T-cell (primary cell): Measurements from ENCODE around the gene MLLT6. TPM values are rescaled to one million over a fixed set of nuclear protein-coding genes. Genes with fewer than 3 reads are reported as not detected.

Source experiments
- ATAC-seq, 4 experiments: fragments of 200-7000 bp in 3 of 4; fragments of 150-1000 bp in 1 of 4; cut with Tn5 transposase; replicated peaks in 1 of 4; 1 replicate in 3 of 4; 2 replicates in 1 of 4; pipeline ENCODE4 v1.10.0; 2021; ENCODE audit warnings: moderate library complexity in 3 of 4, mild to moderate bottlenecking in 2 of 4, moderate number of reproducible peaks in 1 of 4
- CTCF ChIA-PET, 2 donors: fragments of 300-600 bp; sonication (Branson Sonifier 250); formaldehyde crosslinking; loops; one replicate each; lab custom pipeline; 2022; ENCODE audit warnings: antibody characterized with exemption in 2 of 2; lab: Charles Lee
- POLR2A ChIA-PET, 2 donors: fragments of 300-600 bp; sonication (Branson Sonifier 250); formaldehyde crosslinking; loops; one replicate each; lab custom pipeline; 2022; ENCODE audit warnings: antibody characterized with exemption in 2 of 2; lab: Charles Lee
- DNase-seq, 35 experiments: peaks; one replicate each; pipeline versions ENCODE4 v3.0.0 to v3.0.0-alpha.2; 2013 to 2023
- H3K27ac ChIP-seq: one replicate; pipeline ENCODE4 v1.5.1; 2013; ENCODE audit warnings: low read length
- H3K27me3 ChIP-seq, 2 experiments: replicated peaks in 1 of 2; 1 replicate in 1 of 2; 2 replicates in 1 of 2; pipeline versions ENCODE4 v1.6.1 to v1.7.0; 2013; ENCODE audit warnings: low read length in 1 of 2, mixed read lengths in 1 of 2; ENCODE audit not compliant: control insufficient read depth in 2 of 2, insufficient read depth in 2 of 2; ENCODE audit errors: extremely low read depth in 1 of 2
- H3K36me3 ChIP-seq, 2 donors: 1 replicate in 1 of 2; 2 replicates in 1 of 2; pipeline versions ENCODE4 v1.6.1 to v1.7.0; 2013; ENCODE audit warnings: low read length in 1 of 2; ENCODE audit not compliant: control insufficient read depth in 2 of 2, insufficient read depth in 1 of 2; ENCODE audit errors: extremely low read depth in 1 of 2
- H3K4me1 ChIP-seq, 2 experiments: 1 replicate in 1 of 2; 2 replicates in 1 of 2; pipeline versions ENCODE4 v1.6.1 to v1.7.0; 2013; ENCODE audit warnings: low read length in 2 of 2, mixed read lengths in 1 of 2; ENCODE audit not compliant: insufficient read depth in 2 of 2, control insufficient read depth in 1 of 2; ENCODE audit errors: extremely low read depth in 1 of 2
- H3K4me3 ChIP-seq, 2 donors: 1 replicate in 1 of 2; 2 replicates in 1 of 2; pipeline versions ENCODE4 v1.5.1 to v1.7.0; 2013; ENCODE audit warnings: mild to moderate bottlenecking in 2 of 2, low read length in 1 of 2, moderate library complexity in 1 of 2; ENCODE audit not compliant: control insufficient read depth in 1 of 2; ENCODE audit errors: extremely low read depth in 1 of 2
- H3K9me3 ChIP-seq: 2 replicates; pipeline ENCODE4 v1.7.0; 2013
- H3K27ac Mint-ChIP-seq, 2 donors: one replicate each; pipeline ENCODE4 v1.8.0; 2020 to 2021; ENCODE audit warnings: mild to moderate bottlenecking in 2 of 2, mixed read lengths in 2 of 2
- H3K27me3 Mint-ChIP-seq, 2 donors: one replicate each; pipeline ENCODE4 v1.8.0; 2021 to 2022; ENCODE audit warnings: mixed read lengths in 2 of 2
- H3K36me3 Mint-ChIP-seq: one replicate; pipeline ENCODE4 v1.8.0; 2021; ENCODE audit warnings: mixed read lengths
- H3K4me1 Mint-ChIP-seq, 3 donors: one replicate each; pipeline ENCODE4 v1.8.0; 2020 to 2022; ENCODE audit warnings: mixed read lengths in 3 of 3, mild to moderate bottlenecking in 1 of 3
- H3K4me3 Mint-ChIP-seq, 3 donors: one replicate each; pipeline ENCODE4 v1.8.0; 2020 to 2022; ENCODE audit warnings: mild to moderate bottlenecking in 3 of 3, mixed read lengths in 3 of 3, moderate library complexity in 3 of 3
- H3K9me3 Mint-ChIP-seq, 3 donors: one replicate each; pipeline ENCODE4 v1.8.0; 2020 to 2022; ENCODE audit warnings: mixed read lengths in 3 of 3
- WGBS: methylation state at CpG from one replicate; pipeline ENCODE4 v1.1.5; 2013; ENCODE audit warnings: missing lambda C conversion rate; ENCODE audit not compliant: insufficient coverage; 5-methylcytosine and 5-hydroxymethylcytosine counted together
- total RNA-seq, 35 experiments: library from RNA in 6 of 35; stranded (reverse) in 6 of 35; fragments of 120-200 nt in 1 of 35; gene quantifications; one replicate each; pipeline versions ENCODE4 v1.2.1 to v1.2.4 and lab custom pipeline; 2013 to 2026

MLLT6 gene
- total RNA-seq, 5 donors from 2014 or later (not counting 1 experiment from before 2014, with no cell fraction given) = 412 to 506 (median 480) TPM

DNA sequence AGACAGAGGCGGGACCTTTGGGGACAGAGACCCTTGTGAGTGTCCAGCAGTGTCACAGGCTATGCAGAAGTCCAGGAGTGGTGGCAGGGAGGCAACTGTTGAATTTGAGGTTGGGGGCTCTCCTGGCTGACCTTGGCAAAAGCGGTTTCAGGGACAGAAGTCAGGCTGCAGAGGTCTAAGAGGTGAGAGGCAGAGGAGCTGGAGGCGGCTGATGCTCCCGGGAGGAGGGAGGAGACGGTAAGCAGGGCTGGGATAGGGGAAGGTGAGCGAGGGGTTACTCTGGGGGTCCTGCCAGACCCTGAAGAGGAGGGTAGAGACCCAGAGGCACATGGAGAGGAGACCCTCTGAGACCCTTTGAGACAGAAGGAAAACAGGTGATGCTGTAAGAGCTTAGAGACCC lies 35.6 kb upstream of the MLLT6 start:
- ATAC-seq (no peak), DNase-seq (no peak)
- Mint-ChIP-seq H3K27ac (peak overlapping the region in 1 of 2 donors; percentile 17), H3K27me3 (peaks cover 40 to 67% of the 10 kb centered on the region in 2 donors), H3K9me3 (no peaks in the 10 kb centered on the region), H3K4me3 (no peak overlapping the region), H3K36me3 (no peaks in the 10 kb centered on the region), H3K4me1 (peaks cover 0 to 12% (median 4%) of the 10 kb centered on the region in 3 donors)
- CTCF ChIA-PET = interaction anchor here in 1 of 2 donors (1.4 kb wide), 1 partner anchor 111 kb away, joined by 3 read pairs; no protein-coding TSS in a partner anchor
- Histone ChIP-seq H3K27ac (no peak overlapping the region), H3K9me3 (no peaks in the 10 kb centered on the region), H3K27me3 (peaks cover 7 to 72% of the 10 kb centered on the region in 2 experiments), H3K4me3 (no peak overlapping the region), H3K4me1 (peaks cover 0 to 18% of the 10 kb centered on the region in 2 experiments), H3K36me3 (no peaks in the 10 kb centered on the region)
- 17% methylated on average over 5 of the region's 6 CpGs for WGBS
- POLR2A ChIA-PET = no interaction called here

GRCh38 chr17:38671939-38672720 lies 32.9 kb upstream of the MLLT6 start:
- Mint-ChIP-seq H3K27me3 (peaks cover 40 to 54% of the 10 kb centered on the region in 2 donors), H3K4me3 (peak overlapping the region; percentile 13 to 56 (median 37)), H3K9me3 (no peaks in the 10 kb centered on the region), H3K36me3 (no peaks in the 10 kb centered on the region), H3K4me1 (peaks cover 10 to 28% (median 18%) of the 10 kb centered on the region in 3 donors), H3K27ac (peak overlapping the region in 1 of 2 donors; percentile 52)
- no peaks in the 10 kb centered on the region for H3K36me3 ChIP-seq
- ChIA-PET CTCF (no interaction called here), POLR2A (no interaction called here)
- ATAC-seq (no peak), DNase-seq (no peak)
- H3K27ac ChIP-seq = no peak overlapping the region
- peaks cover 7 to 76% of the 10 kb centered on the region in 2 experiments for H3K27me3 ChIP-seq
- H3K9me3 ChIP-seq = no peaks in the 10 kb centered on the region
- no peak overlapping the region for H3K4me3 ChIP-seq
- no CpG with 5 or more reads among the region's 12 CpGs for WGBS
- peaks cover 3 to 32% of the 10 kb centered on the region in 2 experiments for H3K4me1 ChIP-seq

- peaks cover 10 to 25% (median 18%) of the 10 kb centered on the region in 3 donors for H3K4me1 Mint-ChIP-seq
- H3K36me3 ChIP-seq = no peaks in the 10 kb centered on the region
- H3K27ac Mint-ChIP-seq = no peak overlapping the region
- peak overlapping the region in 1 of 2 donors; percentile 70 for H3K4me3 ChIP-seq
- H3K9me3 Mint-ChIP-seq = no peaks in the 10 kb centered on the region
- ChIA-PET CTCF (no interaction called here), POLR2A (no interaction called here)
- H3K4me1 ChIP-seq = peaks cover 3 to 35% of the 10 kb centered on the region in 2 experiments
- ATAC-seq (no peak), DNase-seq (peak in 1 of 35 experiments; percentile 30)
- no peak overlapping the region for H3K27ac ChIP-seq
- H3K27me3 Mint-ChIP-seq = peaks cover 34 to 48% of the 10 kb centered on the region in 2 donors
- H3K9me3 ChIP-seq = no peaks in the 10 kb centered on the region
- H3K27me3 ChIP-seq = peaks cover 7 to 69% of the 10 kb centered on the region in 2 experiments
- 4% methylated on average over 26 of the region's 46 CpGs for WGBS
- H3K4me3 Mint-ChIP-seq = peak overlapping the region; percentile 36 to 62 (median 37)
- H3K36me3 Mint-ChIP-seq = no peaks in the 10 kb centered on the region
These were observed 32.0 kb upstream of the MLLT6 start for GRCh38 chr17:38672788-38673706.

- no peaks in the 10 kb centered on the region for H3K9me3 Mint-ChIP-seq
- Histone ChIP-seq H3K36me3 (no peaks in the 10 kb centered on the region), H3K4me3 (peak overlapping the region; percentile 37 to 70), H3K27me3 (peaks cover 6 to 62% of the 10 kb centered on the region in 2 experiments), H3K9me3 (no peaks in the 10 kb centered on the region), H3K4me1 (peaks cover 3 to 35% of the 10 kb centered on the region in 2 experiments), H3K27ac (no peak overlapping the region)
- H3K27me3 Mint-ChIP-seq = peaks cover 28 to 42% of the 10 kb centered on the region in 2 donors
- WGBS = 1% methylated on average over 41 of the region's 41 CpGs
- peaks cover 10 to 25% (median 18%) of the 10 kb centered on the region in 3 donors for H3K4me1 Mint-ChIP-seq
- H3K27ac Mint-ChIP-seq = no peak overlapping the region
- ChIA-PET CTCF (no interaction called here), POLR2A (no interaction called here)
- H3K36me3 Mint-ChIP-seq = no peaks in the 10 kb centered on the region
- ATAC-seq (peak in 1 of 4 experiments; percentile 10), DNase-seq (peak in 2 of 35 experiments; percentile 15 to 20)
- H3K4me3 Mint-ChIP-seq = peak overlapping the region in 1 of 3 donors; percentile 37
These were observed 31.4 kb upstream of the MLLT6 start for GRCh38 chr17:38673707-38674013.

DNA sequence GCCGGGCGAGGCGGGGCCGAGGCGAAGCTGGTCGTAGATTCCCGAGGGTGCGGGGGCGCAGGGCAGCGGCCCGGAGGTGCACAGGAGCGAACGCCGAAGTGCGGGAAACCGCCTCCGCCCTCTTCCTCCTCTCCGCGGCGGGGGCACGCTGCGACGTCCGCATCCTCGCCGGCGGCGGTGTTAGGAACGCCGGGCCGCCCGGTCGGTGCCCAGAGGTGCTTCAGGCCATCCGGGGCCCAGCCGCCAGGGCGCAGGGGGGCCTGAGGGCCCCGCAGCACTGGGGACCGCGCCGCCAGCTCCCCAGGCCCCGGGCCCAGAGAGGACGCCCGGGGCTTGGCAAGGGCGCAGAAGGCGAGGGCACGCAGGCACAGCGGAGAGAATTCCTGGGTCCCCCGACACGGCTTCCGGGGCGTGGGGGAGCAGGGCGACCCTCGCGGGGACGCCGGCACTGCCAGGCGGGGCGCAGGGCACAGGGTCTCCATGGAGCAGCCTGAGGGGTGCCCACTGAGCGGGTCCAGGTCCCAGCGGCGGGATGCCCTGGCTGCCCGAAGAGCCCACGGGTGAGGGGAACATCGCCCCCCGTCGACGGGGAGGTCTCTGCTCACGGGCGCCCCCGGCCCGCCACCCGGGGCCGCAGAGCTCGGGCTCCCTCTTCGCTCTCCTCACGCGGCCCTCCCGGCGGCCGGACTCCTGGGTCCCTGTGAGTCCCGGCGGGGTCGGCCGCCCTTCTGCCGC lies 30.9 kb upstream of the MLLT6 start:
- peak overlapping the region in 1 of 3 donors; percentile 63 for H3K4me3 Mint-ChIP-seq
- H3K27me3 ChIP-seq = peaks cover 6 to 57% of the 10 kb centered on the region in 2 experiments
- H3K4me3 ChIP-seq = peak overlapping the region; percentile 37 to 70
- under 1% methylated on average over 85 of the region's 85 CpGs for WGBS
- ChIA-PET POLR2A (no interaction called here), CTCF (interaction anchor here in 1 of 2 donors (0.6 kb wide), 1 partner anchor 485 kb away, joined by 3 read pairs; no protein-coding TSS in a partner anchor)
- H3K4me1 ChIP-seq = peaks cover 3 to 35% of the 10 kb centered on the region in 2 experiments
- no peaks in the 10 kb centered on the region for H3K9me3 Mint-ChIP-seq
- H3K27ac Mint-ChIP-seq = no peak overlapping the region
- ATAC-seq (peak; percentile 18 to 31 (median 26)), DNase-seq (peak in 11 of 35 experiments; percentile 10 to 46 (median 20))
- H3K36me3 Mint-ChIP-seq = no peaks in the 10 kb centered on the region
- no peak overlapping the region for H3K27ac ChIP-seq
- H3K36me3 ChIP-seq = no peaks in the 10 kb centered on the region
- H3K9me3 ChIP-seq = no peaks in the 10 kb centered on the region
- H3K27me3 Mint-ChIP-seq = peaks cover 23 to 37% of the 10 kb centered on the region in 2 donors
- H3K4me1 Mint-ChIP-seq = peaks cover 10 to 25% (median 18%) of the 10 kb centered on the region in 3 donors
